Activated T-helper 17 cell treated with anti-CD3 and anti-CD28 coated beads, Interleukin-2, amount 50 U/mL, for 72 hours (primary cell): ENCODE data around the gene NUDT3. TPM values are rescaled to one million over a fixed set of nuclear protein-coding genes. Genes with fewer than 3 reads are reported as not detected.

Experiments used
- ATAC-seq: fragments of 150-1000 bp; cut with Tn5 transposase; replicated peaks from 2 replicates; pipeline ENCODE4 v1.10.0; 2021; ENCODE audit warnings: mild to moderate bottlenecking, moderate library complexity
- H3K27ac Mint-ChIP-seq: one replicate; pipeline ENCODE4 v1.8.0; 2022; ENCODE audit warnings: mixed read lengths
- H3K27me3 Mint-ChIP-seq: one replicate; pipeline ENCODE4 v1.8.0; 2022; ENCODE audit warnings: mixed read lengths
- H3K36me3 Mint-ChIP-seq: one replicate; pipeline ENCODE4 v1.8.0; 2022; ENCODE audit warnings: low read depth, mild to moderate bottlenecking, mixed read lengths
- H3K4me1 Mint-ChIP-seq: one replicate; pipeline ENCODE4 v1.8.0; 2022; ENCODE audit warnings: mixed read lengths
- H3K4me3 Mint-ChIP-seq: one replicate; pipeline ENCODE4 v1.8.0; 2022; ENCODE audit warnings: mild to moderate bottlenecking, mixed read lengths
- H3K9me3 Mint-ChIP-seq: one replicate; pipeline ENCODE4 v1.8.0; 2022; ENCODE audit warnings: mixed read lengths
- total RNA-seq, 2 donors: library from RNA; stranded (reverse); gene quantifications; one replicate each; pipeline ENCODE4 v1.2.3, GENCODE V29; 2022

The NUDT3 gene
- 10 to 100 TPM in 1 of 2 donors, 1 to 10 TPM in 1; 7.9 to 12.8 TPM for total RNA-seq

- Mint-ChIP-seq H3K27me3 (no peaks in the 10 kb centered on the region), H3K27ac (peak within 1 kb of the TSS; percentile 75), H3K9me3 (no peaks in the 10 kb centered on the region), H3K36me3 (no peaks in the 10 kb centered on the region), H3K4me3 (no peak within 1 kb of the TSS), H3K4me1 (peaks cover 13% of the 10 kb centered on the region)
- peak; percentile 90 for ATAC-seq
Measured at GRCh38 chr6:34392497-34393190, at the start of gene NUDT3. NUDT3 (minus strand) TSS chr6:34392669; CDS start chr6:34392362, 307 bp downstream.

DNA sequence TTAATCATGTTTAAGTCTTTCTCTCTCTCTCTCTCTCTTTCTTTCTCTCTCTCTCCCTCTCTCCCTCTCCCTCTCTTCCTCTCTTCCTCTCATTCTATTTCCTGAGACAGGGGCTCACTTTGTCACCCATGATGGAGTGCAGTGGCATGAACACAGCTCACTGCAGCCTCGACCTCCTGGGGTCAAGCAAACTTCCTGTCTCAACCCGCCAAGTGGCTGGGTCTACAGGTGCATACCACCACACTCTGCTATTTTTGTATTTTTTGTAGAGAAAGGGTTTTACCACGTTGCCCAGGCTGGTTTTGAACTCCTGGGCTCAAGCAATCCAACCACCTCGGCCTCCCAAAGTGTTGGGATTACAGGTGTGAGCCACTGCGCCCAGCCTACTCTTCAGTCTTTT, 49.1 kb upstream of the NUDT3 start:
- Mint-ChIP-seq H3K27me3 (no peaks in the 10 kb centered on the region), H3K27ac (no peak overlapping the region), H3K4me1 (no peaks in the 10 kb centered on the region), H3K4me3 (no peak overlapping the region), H3K9me3 (no peaks in the 10 kb centered on the region), H3K36me3 (no peaks in the 10 kb centered on the region)
- ATAC-seq: no peak

DNA sequence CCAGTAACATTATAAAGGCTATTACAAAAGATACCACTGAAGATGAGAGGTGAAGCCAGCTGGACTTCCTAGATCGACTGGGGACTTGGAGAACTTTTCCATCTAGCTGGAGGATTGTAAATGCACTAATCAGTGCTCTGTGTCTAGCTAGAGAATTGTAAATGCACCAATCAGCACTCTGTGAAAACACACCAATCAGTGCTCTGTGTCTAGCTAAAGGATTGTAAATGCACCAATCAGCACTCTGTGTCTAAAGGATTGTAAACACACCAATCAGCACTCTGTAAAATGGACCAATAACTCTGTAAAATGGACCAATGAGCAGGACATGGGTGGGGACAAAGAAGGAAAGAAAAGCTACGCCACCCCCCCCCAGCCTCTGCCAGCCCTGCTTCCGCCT, 47.0 kb upstream of the NUDT3 start:
- Mint-ChIP-seq H3K36me3 (no peaks in the 10 kb centered on the region), H3K27me3 (no peaks in the 10 kb centered on the region), H3K9me3 (no peaks in the 10 kb centered on the region), H3K4me3 (no peak overlapping the region), H3K27ac (no peak overlapping the region), H3K4me1 (no peaks in the 10 kb centered on the region)
- ATAC-seq: no peak

DNA sequence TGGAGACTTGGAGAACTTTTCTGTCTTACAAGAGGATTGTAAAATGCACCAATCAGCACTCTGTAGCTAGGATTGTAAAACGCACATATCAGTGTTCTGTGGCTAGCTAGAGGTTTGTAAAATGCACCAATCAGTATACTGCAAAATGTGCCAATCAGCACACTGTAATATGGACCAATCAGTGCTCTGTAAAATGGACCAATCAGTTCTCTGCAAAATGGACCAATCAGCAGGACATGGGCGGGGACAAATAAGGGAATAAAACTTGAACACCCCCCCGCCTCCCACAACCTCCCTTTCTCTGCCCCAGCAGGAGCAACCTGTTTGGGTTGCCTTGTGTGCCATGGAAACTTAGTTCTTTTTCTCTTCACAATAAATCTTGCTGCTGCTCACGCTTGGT, 46.2 kb upstream of the NUDT3 start:
- Mint-ChIP-seq H3K4me3 (no peak overlapping the region), H3K4me1 (no peaks in the 10 kb centered on the region), H3K27me3 (no peaks in the 10 kb centered on the region), H3K27ac (no peak overlapping the region), H3K9me3 (no peaks in the 10 kb centered on the region), H3K36me3 (no peaks in the 10 kb centered on the region)
- ATAC-seq: no peak

GRCh38 chr6:34437644-34437970, 45.1 kb upstream of the NUDT3 start:
- no peak overlapping the region for H3K27ac Mint-ChIP-seq
- ATAC-seq: no peak
- H3K4me1 Mint-ChIP-seq: no peaks in the 10 kb centered on the region
- no peak overlapping the region for H3K4me3 Mint-ChIP-seq
- H3K36me3 Mint-ChIP-seq: no peaks in the 10 kb centered on the region
- no peaks in the 10 kb centered on the region for H3K9me3 Mint-ChIP-seq
- H3K27me3 Mint-ChIP-seq: no peaks in the 10 kb centered on the region

DNA sequence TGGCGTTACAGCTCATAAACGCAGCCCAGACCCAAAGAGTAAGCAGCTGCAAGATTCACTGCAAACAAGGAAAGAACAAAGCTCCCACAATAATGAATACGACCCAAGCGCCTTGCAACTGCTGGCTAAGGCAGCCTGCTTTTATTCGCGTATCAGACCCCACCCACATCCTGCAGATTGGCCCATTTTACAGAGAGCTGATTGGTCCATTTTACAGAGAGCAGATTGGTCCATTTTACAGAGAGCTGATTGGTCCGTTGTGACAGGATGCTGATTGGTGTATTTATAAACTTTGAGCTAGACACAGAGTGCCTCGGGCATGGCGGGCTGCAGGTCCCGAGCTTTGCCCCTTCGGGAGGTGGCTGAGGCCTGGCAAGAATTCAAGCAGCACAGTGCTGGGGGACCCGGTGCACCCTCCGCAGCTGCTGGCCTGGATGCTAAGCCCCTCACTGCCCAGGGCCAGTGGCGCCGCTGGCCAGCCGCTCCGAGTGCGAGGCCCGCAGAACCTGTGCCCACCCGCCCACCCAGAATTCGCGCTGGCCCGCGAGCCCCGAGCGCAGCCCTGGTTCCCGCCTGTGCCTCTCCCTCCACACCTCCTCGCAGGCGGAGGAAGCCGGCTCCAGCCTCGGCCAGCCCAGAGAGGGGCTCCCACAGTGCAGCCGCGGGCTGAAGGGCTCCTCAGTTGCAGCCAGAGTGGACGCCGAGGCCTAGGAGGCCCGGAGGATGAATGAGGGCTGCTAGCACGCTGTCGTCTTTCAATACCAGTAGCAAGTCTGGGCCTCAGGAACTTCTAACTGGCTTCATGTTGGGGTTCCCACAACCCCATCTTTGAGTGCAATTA, 44.6 kb upstream of the NUDT3 start:
- H3K4me1 Mint-ChIP-seq: no peaks in the 10 kb centered on the region
- no peaks in the 10 kb centered on the region for H3K36me3 Mint-ChIP-seq
- H3K27ac Mint-ChIP-seq: no peak overlapping the region
- H3K27me3 Mint-ChIP-seq: no peaks in the 10 kb centered on the region
- H3K4me3 Mint-ChIP-seq: no peak overlapping the region
- H3K9me3 Mint-ChIP-seq: no peaks in the 10 kb centered on the region
- no peak for ATAC-seq

DNA sequence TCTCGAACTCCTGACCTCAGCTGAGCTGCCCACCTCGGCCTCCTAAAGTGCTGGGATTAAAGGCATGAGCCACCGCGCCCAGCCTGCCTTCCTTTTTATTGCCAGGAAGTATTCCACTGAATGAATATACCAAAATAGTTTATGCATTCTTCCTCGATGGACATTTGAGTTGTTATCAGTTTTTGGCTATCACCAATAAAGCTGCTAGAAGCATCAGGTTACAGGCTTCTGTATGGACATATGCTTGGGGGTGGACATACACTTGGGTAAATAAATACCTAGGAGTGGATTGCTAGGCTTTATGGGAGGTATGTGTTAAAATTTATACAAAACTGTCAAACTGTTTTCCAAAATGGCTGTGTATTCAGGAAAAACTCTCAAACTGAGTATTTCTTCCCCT, 43.4 kb upstream of the NUDT3 start:
- no peak overlapping the region for H3K27ac Mint-ChIP-seq
- H3K9me3 Mint-ChIP-seq: no peaks in the 10 kb centered on the region
- H3K4me3 Mint-ChIP-seq: no peak overlapping the region
- no peak for ATAC-seq
- H3K27me3 Mint-ChIP-seq: no peaks in the 10 kb centered on the region
- H3K36me3 Mint-ChIP-seq: no peaks in the 10 kb centered on the region
- no peaks in the 10 kb centered on the region for H3K4me1 Mint-ChIP-seq

DNA sequence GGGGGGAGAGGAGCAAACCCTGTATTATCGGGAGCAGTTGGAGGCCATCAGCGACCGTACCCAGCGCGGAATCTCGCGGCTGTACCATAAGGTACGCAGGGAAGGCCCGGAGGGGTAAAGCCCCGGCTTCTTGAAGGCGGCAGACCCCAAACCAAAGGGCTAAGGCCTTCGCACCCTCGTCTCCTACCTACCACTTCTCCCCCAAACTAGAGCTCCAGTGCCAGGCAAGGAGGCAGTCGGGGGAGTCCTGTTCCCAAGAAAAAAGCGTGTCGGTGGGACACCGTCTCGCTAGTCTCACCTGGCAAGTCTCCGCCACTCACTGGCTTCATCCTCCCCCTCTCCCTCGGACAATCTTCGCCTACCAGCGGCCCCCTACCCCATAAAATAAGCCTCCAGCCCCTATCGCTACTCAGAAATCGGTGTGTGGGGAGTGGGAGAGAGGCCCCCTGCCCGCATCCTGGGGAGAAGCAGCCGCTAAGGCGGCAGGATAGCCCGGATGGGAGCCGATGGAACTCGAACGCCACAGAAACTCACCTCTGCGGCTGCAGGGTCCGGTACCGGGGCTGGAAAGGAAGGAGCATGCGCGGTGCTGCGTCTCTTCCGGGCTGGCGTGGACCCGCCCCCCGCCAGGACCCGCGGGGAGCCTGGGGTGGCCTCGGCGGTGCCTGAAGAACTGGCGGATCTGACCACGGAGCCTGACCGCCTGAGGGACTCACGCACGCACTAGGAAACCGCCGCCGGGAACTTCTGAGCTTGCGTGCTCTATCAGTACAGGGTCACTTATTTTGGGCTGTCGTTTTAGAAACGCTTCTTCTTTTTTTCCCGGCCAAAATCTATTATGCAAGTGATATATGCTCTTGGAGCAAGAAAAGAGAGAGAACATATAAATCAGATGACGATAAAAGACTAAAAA, 33.3 kb upstream of the NUDT3 start, which contains the start of gene RPS10:
TSS of gene RPS10 (minus strand) at position 572 of the 913 bp plus-strand sequence. CDS start 848 bp downstream, outside the sequence.
- peaks cover 4% of the 10 kb centered on the region for H3K4me1 Mint-ChIP-seq

GRCh38 chr6:34425132-34425497, 32.6 kb upstream of the NUDT3 start:
- no peak for ATAC-seq
- Mint-ChIP-seq H3K4me3 (peak overlapping the region; percentile 95), H3K9me3 (no peaks in the 10 kb centered on the region), H3K27me3 (no peaks in the 10 kb centered on the region), H3K36me3 (peaks cover 61% of the 10 kb centered on the region), H3K27ac (peak overlapping the region; percentile 100), H3K4me1 (peaks cover 4% of the 10 kb centered on the region)

More for the DNA sequence above, 33.3 kb upstream of the NUDT3 start, which contains the start of gene RPS10:
- peak within 1 kb of the TSS; percentile 100 for H3K27ac Mint-ChIP-seq
- H3K27me3 Mint-ChIP-seq: no peaks in the 10 kb centered on the region
- H3K9me3 Mint-ChIP-seq: no peaks in the 10 kb centered on the region
- H3K36me3 Mint-ChIP-seq: peaks cover 55% of the 10 kb centered on the region
- H3K4me3 Mint-ChIP-seq: peak within 1 kb of the TSS; percentile 95
- peak; percentile 96 for ATAC-seq

DNA sequence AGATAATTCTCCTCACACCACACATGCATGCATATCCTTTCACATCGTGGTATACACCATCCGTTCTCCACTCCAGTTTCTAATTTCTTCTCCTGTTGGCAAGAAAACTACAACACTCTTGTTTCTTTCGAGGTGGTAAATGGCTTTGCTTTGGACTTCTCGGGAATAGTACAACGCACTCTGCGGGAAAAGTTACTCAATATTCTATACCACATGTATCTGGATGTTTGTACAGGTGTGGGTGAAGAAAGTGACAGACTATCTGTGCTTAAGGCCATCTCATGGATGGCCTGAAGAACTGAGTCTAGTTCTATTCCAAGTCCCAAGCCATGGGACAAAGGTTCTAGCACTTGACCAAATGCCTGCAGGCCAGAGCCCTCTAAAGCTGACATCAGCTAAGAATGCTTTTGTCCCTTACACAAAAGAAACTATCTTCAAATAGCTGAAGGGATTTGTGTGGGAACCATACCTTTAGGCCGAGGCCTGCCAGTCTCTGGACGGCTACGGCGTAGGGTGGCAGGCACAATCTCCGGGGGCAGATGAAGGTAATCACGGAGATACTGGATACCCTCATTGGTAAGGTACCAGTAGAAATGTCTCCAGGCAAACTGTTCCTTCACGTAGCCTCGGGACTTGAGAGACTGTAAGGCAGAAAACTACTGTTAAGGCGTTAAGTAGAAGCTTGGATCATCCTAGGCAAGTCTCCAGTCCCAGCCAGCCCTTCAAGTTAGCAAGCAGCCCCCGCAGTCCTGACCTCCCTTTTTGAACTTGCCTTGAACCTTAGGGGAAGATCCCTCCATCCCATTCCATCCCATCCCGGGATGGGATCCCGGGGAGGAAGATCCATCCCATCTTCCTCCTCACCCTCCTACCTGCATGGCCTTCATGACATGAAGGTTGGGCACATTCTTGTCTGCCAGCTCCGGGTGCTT, 32.0 kb upstream of the NUDT3 start:
- no peak for ATAC-seq
- H3K27me3 Mint-ChIP-seq: no peaks in the 10 kb centered on the region
- H3K27ac Mint-ChIP-seq: peak overlapping the region; percentile 100
- H3K4me3 Mint-ChIP-seq: peak overlapping the region; percentile 95
- H3K36me3 Mint-ChIP-seq: peaks cover 67% of the 10 kb centered on the region
- H3K4me1 Mint-ChIP-seq: peaks cover 4% of the 10 kb centered on the region
- H3K9me3 Mint-ChIP-seq: no peaks in the 10 kb centered on the region

DNA sequence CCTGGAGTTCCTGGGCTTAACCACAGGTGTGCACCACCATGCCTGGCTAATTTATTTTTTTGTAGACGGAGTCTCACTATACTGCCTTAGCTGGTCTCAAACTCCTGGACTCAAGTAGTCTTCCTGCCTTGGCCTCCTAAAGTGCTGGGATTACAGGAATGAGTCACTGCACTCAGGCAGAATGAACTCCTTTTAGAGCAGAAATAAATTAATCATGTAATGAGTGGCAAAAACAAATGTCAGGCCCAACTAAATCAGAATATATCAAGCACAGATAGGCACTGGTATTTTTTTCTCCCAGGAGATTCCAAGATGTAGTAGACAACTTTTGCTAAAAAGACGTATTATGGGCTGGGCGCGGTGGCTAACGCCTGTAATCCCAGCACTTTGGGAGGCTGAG, 30.8 kb upstream of the NUDT3 start:
- peaks cover 4% of the 10 kb centered on the region for H3K4me1 Mint-ChIP-seq
- peak overlapping the region; percentile 36 for H3K27ac Mint-ChIP-seq
- H3K9me3 Mint-ChIP-seq: no peaks in the 10 kb centered on the region
- peak overlapping the region; percentile 95 for H3K4me3 Mint-ChIP-seq
- H3K36me3 Mint-ChIP-seq: peaks cover 80% of the 10 kb centered on the region
- H3K27me3 Mint-ChIP-seq: no peaks in the 10 kb centered on the region
- no peak for ATAC-seq

- Mint-ChIP-seq H3K4me1 (no peaks in the 10 kb centered on the region), H3K27ac (peak overlapping the region; percentile 29), H3K4me3 (no peak overlapping the region), H3K9me3 (no peaks in the 10 kb centered on the region), H3K36me3 (peaks cover 94% of the 10 kb centered on the region), H3K27me3 (no peaks in the 10 kb centered on the region)
- no peak for ATAC-seq
Measured at GRCh38 chr6:34418367-34418766, 25.9 kb upstream of the NUDT3 start.

DNA sequence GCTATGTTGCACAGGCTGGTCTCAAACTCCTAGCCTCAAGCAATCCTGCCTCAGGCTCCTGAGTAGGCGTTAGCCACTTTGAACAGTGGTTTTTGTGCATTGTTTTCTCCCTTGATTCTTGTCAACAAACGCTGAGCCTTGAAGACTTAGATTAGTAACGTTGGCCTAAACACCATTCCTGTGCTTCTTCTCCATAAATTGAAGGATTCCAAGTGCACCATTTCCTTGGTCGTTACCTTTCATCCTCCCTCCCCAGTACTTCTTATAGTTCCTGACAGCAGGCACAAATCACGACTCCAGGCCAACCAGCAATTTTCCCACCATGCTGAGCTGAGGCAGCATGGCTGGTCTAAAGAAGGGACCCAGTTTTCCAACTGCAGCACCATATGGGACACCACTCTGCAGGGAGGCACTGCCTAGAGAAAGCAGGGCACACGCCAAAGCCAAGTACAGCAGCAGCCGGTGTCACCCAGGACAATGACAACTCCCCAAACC, 24.5 kb upstream of the NUDT3 start:
- ATAC-seq: no peak
- Mint-ChIP-seq H3K4me3 (no peak overlapping the region), H3K9me3 (no peaks in the 10 kb centered on the region), H3K36me3 (peaks cover 90% of the 10 kb centered on the region), H3K4me1 (peaks cover 5% of the 10 kb centered on the region), H3K27me3 (no peaks in the 10 kb centered on the region), H3K27ac (peak overlapping the region; percentile 28)
